Heart right ventricle (tissue), 16 donors: ENCODE measurements around the gene MGST1. TPM values are rescaled to one million over a fixed set of nuclear protein-coding genes. Genes with fewer than 3 reads are reported as not detected.

Source experiments
- ATAC-seq, 8 donors: fragments of 200-7000 bp; cut with Tn5 transposase; one replicate each; pipeline ENCODE4 v1.9.1; 2020; ENCODE audit warnings: mild to moderate bottlenecking in 8 of 8, moderate library complexity in 8 of 8, moderate number of reproducible peaks in 1 of 8
- DNase-seq, 2 donors: peaks; one replicate each; pipeline ENCODE4 v3.0.0-alpha.2; 2020
- H3K27ac ChIP-seq, 10 donors: fragments of 200-600 bp; sonication (generic) in 2 of 10; one replicate each; pipeline versions ENCODE4 v1.5.0 to v1.8.0; 2020 to 2022; ENCODE audit warnings: mild to moderate bottlenecking in 3 of 10
- H3K27me3 ChIP-seq, 7 donors: fragments of 200-600 bp; one replicate each; pipeline ENCODE4 v1.8.0; 2021 to 2022; ENCODE audit warnings: mild to moderate bottlenecking in 2 of 7
- H3K36me3 ChIP-seq, 9 donors: fragments of 200-600 bp; sonication (generic) in 1 of 9; one replicate each; pipeline versions ENCODE4 v1.5.0 to v1.8.0; 2020 to 2022; ENCODE audit warnings: mild to moderate bottlenecking in 2 of 9
- H3K4me1 ChIP-seq, 9 donors: fragments of 200-600 bp; sonication (generic) in 1 of 9; one replicate each; pipeline versions ENCODE4 v1.5.0 to v1.8.0; 2020 to 2022; ENCODE audit warnings: mild to moderate bottlenecking in 4 of 9
- H3K4me3 ChIP-seq, 10 donors: fragments of 200-600 bp; sonication (generic) in 2 of 10; one replicate each; pipeline versions ENCODE4 v1.5.0 to v1.8.0; 2020 to 2022; ENCODE audit warnings: mild to moderate bottlenecking in 7 of 10, moderate library complexity in 2 of 10
- H3K9me3 ChIP-seq, 11 donors: fragments of 200-600 bp in 10 of 11; sonication (generic) in 2 of 11; one replicate each; pipeline versions ENCODE4 v1.5.0 to v1.8.0; 2013 to 2022; ENCODE audit warnings: mild to moderate bottlenecking in 2 of 11, control low read depth in 1 of 11, moderate library complexity in 1 of 11
- CTCF ChIP-seq, 9 donors: fragments of 200-600 bp; sonication (generic) in 2 of 9; IDR thresholded peaks; one replicate each; pipeline versions ENCODE4 v1.5.0 to v1.8.0; 2021 to 2022; ENCODE audit warnings: antibody characterized with exemption in 9 of 9, mild to moderate bottlenecking in 5 of 9, moderate library complexity in 1 of 9
- WGBS, 2 donors: extraction: QIAGEN DNeasy Blood & Tissue Kit; methylation state at CpG; one replicate each; pipeline ENCODE4 v1.1.7; 2013; ENCODE audit warnings: inconsistent platforms in 1 of 2; 5-methylcytosine and 5-hydroxymethylcytosine counted together
- intact Hi-C, 10 donors: fragments of 100-400 bp; cut with DNase I; formaldehyde crosslinking; loops; one replicate each; pipeline versions ENCODE4 v1.11.1 to v1.14.2; 2022
- polyA plus RNA-seq, 2 donors: library from polyadenylated mRNA; stranded (reverse); fragments of 200-250 nt; gene quantifications; one replicate each; pipeline ENCODE4 v1.2.3, GENCODE V29; 2013
- total RNA-seq, 10 donors: library from RNA; stranded (reverse); fragmentation: NEBNext Ultra II Directional in 3 of 10; extraction: Animal tissue kit (Norgen Biotek cat#: 25700) in 3 of 10; gene quantifications; one replicate each; pipeline versions ENCODE4 v1.2.1 to v1.2.4, GENCODE V29; 2021 to 2023
- donor health status: Arrhythmogenic right ventricular cardiomyopathy.
- donor health status: ischemic (EF 13 %, LVEDD 7.1; RV severe dilation, severe dysfunction).
- donor health status: healthy with polysubstance abuse.
- donor health status: DM: no; HTN: yes; CAD: no.
- donor health status: DM: no; HTN: no; CAD: no.
- donor health status: ischemic (EF 25% LVEDD 6.9; RV normal size, moderate dysfunction).
- donor health status: ischemic (EF 25% LVEDD 5.7; RV mildly dilated, moderate dysfunction).
- donor health status: healthy.
- donor health status: DM: yes; HTN: yes; CAD: no.
- donor health status: Ischemic cardiomyopathy.
- donor health status: ischemic (EF 35%, LVEDD 5.7; RV mildly dilated, moderate dysfunction).
- donor health status: nonischemic (EF 11% LVEDD 7.7; RV severe dilation, severe dysfunction).
- donor health status: DM: yes; HTN: yes; CAD: no.
- donor health status: PGD.
- donor health status: ischemic (EF 29% LVEDD 5.4; RV normal size, mild dysfunction).
- donor health status: nonischemic (EF 23%, LVEDD 6.1; RV moderate dilation, normal function).

The MGST1 gene
- total and polyA plus RNA-seq, 12 donors, result 3.8 to 98.3 (median 23.4) TPM

- H3K9me3 ChIP-seq, result no peaks in the 10 kb centered on the region
- no peak overlapping the region for H3K4me3 ChIP-seq
- no peak for DNase-seq
- no peak for ATAC-seq
- TF ChIP-seq CTCF (IDR thresholded peaks at IDR 0.05), result no peak
- WGBS, 2 donors, result 24 to 26% methylated on average over 1 of the region's 1 CpG
- H3K4me1 ChIP-seq, result peaks cover 0 to 26% (median 0%) of the 10 kb centered on the region in 9 donors
- H3K27me3 ChIP-seq, result peaks cover 0 to 10% (median 0%) of the 10 kb centered on the region in 7 donors
- H3K27ac ChIP-seq, result no peak overlapping the region
- intact Hi-C loops, result loop anchor here in 1 of 10 donors (10.0 kb wide), 1 partner anchor 188 kb away; no protein-coding TSS in a partner anchor
- H3K36me3 ChIP-seq, result peaks cover 0 to 13% (median 0%) of the 10 kb centered on the region in 9 donors
Observed at GRCh38 chr12:16352481-16352880, 5.0 kb downstream of the MGST1 start.

- Histone ChIP-seq H3K4me3 (no peak overlapping the region), H3K4me1 (peaks cover 0 to 10% (median 0%) of the 10 kb centered on the region in 9 donors), H3K27ac (no peak overlapping the region), H3K36me3 (peaks cover 0 to 19% (median 0%) of the 10 kb centered on the region in 9 donors), H3K9me3 (no peaks in the 10 kb centered on the region), H3K27me3 (no peaks in the 10 kb centered on the region)
- TF ChIP-seq CTCF (IDR thresholded peaks at IDR 0.05), result no peak
- DNase-seq (no peak), ATAC-seq (no peak)
- 49 to 55% methylated on average over 4 of the region's 4 CpGs for WGBS, 2 donors
- intact Hi-C loops, result loop anchor here in 2 of 10 donors (5.0 to 10.0 kb wide), 2 partner anchors 192 to 194 kb away; no protein-coding TSS in a partner anchor
Observed at GRCh38 chr12:16358878-16359277, 11.4 kb downstream of the MGST1 start.

- peak in 8 of 9 donors; percentile 45 to 69 (median 59) for TF ChIP-seq CTCF (IDR thresholded peaks at IDR 0.05)
- ATAC-seq (peak in 2 of 8 donors; percentile 44 to 49), DNase-seq (peak; percentile 26 to 56)
- Histone ChIP-seq H3K27me3 (no peaks in the 10 kb centered on the region), H3K4me3 (no peak overlapping the region), H3K27ac (no peak overlapping the region), H3K4me1 (peaks cover 0 to 8% (median 0%) of the 10 kb centered on the region in 9 donors), H3K9me3 (no peaks in the 10 kb centered on the region), H3K36me3 (peaks cover 0 to 19% (median 0%) of the 10 kb centered on the region in 9 donors)
- WGBS, 2 donors, result 70 to 71% methylated on average over 20 of the region's 20 CpGs
- intact Hi-C loops, result loop anchor here in 4 of 10 donors (5.0 to 10.0 kb wide), 2 partner anchors 193 to 195 kb away; no protein-coding TSS in a partner anchor
Observed at GRCh38 chr12:16359512-16360491, 12.4 kb downstream of the MGST1 start.

- Histone ChIP-seq H3K27me3 (no peaks in the 10 kb centered on the region), H3K9me3 (no peaks in the 10 kb centered on the region), H3K4me1 (peaks cover 0 to 8% (median 0%) of the 10 kb centered on the region in 9 donors), H3K36me3 (peaks cover 0 to 15% (median 0%) of the 10 kb centered on the region in 9 donors), H3K4me3 (no peak overlapping the region), H3K27ac (no peak overlapping the region)
- ATAC-seq, result no peak
- DNase-seq, result no peak
- intact Hi-C loops, result loop anchor here in 2 of 10 donors (5.0 to 10.0 kb wide), 2 partner anchors 194 to 196 kb away; no protein-coding TSS in a partner anchor
- TF ChIP-seq CTCF (IDR thresholded peaks at IDR 0.05), result no peak
- WGBS, 2 donors, result 69 to 78% methylated on average over 7 of the region's 7 CpGs
Observed at GRCh38 chr12:16361142-16361783, 13.8 kb downstream of the MGST1 start.
